Measurements from ENCODE around the gene RAVER2.
"Not testable (repeated sequence)": the region's sequence is repeated elsewhere in the genome, so short reads cannot be mapped to it uniquely, and the experiment has no call there.

RAVER2 gene

GRCh38 chr1:64769971-64770370, 25.1 kb downstream of the RAVER2 start:
- TF ChIP-seq, protein P1, sequence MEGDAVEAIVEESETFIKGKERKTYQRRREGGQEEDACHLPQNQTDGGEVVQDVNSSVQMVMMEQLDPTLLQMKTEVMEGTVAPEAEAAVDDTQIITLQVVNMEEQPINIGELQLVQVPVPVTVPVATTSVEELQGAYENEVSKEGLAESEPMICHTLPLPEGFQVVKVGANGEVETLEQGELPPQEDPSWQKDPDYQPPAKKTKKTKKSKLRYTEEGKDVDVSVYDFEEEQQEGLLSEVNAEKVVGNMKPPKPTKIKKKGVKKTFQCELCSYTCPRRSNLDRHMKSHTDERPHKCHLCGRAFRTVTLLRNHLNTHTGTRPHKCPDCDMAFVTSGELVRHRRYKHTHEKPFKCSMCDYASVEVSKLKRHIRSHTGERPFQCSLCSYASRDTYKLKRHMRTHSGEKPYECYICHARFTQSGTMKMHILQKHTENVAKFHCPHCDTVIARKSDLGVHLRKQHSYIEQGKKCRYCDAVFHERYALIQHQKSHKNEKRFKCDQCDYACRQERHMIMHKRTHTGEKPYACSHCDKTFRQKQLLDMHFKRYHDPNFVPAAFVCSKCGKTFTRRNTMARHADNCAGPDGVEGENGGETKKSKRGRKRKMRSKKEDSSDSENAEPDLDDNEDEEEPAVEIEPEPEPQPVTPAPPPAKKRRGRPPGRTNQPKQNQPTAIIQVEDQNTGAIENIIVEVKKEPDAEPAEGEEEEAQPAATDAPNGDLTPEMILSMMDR (IDR thresholded peaks at IDR 0.05; ENCODE audit: low read length, missing control alignments): no peak
- DNase-seq (ENCODE audit: low read depth): no peak
- H3K4me3 ChIP-seq (replicated peaks; ENCODE audit: low read depth, low read length): no peak overlapping the region

GRCh38 chr1:64773306-64773705, 28.4 kb downstream of the RAVER2 start:
- not testable (repeated sequence) for H3K4me3 ChIP-seq (replicated peaks; ENCODE audit: low read depth, low read length); DNase-seq (ENCODE audit: low read depth)

GRCh38 chr1:64775113-64775512, 30.2 kb downstream of the RAVER2 start:
- TF ChIP-seq, protein P1 (IDR thresholded peaks at IDR 0.05; ENCODE audit: low read length, missing control alignments): no peak
- no peak for DNase-seq (ENCODE audit: low read depth)
- H3K4me3 ChIP-seq (replicated peaks; ENCODE audit: low read depth, low read length): no peak overlapping the region

- DNase-seq (ENCODE audit: low read depth); H3K4me3 ChIP-seq (replicated peaks; ENCODE audit: low read depth, low read length): not testable (repeated sequence)
These were observed 37.2 kb downstream of the RAVER2 start for GRCh38 chr1:64782044-64782443.

DNA sequence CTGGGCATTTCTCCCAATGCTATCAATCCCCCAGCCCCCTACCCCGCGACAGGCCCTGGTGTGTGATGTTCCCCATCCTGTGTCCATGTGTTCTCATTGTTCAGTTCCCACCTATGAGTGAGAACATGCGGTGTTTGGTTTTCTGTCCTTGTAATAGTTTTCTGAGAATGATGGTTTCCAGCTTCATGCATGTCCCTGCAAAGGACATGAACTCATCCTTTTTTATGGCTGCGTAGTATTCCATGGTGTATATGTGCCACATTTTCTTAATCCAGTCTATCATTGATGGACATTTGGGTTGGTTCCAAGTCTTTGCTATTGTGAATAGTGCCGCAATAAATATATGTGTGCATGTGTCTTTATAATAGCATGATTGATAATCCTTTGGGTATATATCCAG, 38.0 kb downstream of the RAVER2 start:
- DNase-seq (ENCODE audit: low read depth); H3K4me3 ChIP-seq (replicated peaks; ENCODE audit: low read depth, low read length): not testable (repeated sequence)

DNA sequence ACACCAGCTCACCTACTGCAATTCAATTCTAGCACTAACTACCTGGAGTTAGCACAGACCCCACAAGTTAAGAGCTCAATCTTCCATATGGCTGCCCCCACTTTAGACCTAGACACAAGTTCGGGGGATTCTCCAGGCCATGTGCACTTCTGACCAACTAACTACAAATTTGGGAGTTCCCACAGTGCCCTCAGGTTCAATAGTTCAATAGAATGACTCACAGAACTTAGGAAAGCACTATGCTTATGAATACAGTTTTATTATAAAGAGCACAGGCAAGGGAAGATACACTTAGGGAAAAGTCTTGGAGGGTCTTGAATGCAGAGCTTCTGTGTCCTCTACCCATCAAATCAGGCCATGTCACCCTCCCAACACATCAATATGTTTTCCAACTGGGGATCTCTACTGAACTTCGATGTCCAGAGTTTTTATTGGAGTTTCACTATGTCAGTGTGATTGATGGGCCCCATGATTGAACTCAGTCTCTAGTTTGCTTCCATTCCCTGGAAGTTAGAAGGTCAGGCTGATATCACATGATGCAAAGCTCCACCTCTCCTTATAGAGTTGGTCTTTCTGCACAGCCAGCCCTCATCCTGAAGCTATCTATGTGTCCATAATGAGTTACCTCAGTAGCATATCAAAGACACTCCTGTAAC, 46.1 kb downstream of the RAVER2 start:
- no peak for DNase-seq (ENCODE audit: low read depth)
- no peak overlapping the region for H3K4me3 ChIP-seq (replicated peaks; ENCODE audit: low read depth, low read length)
- TF ChIP-seq, protein P1 (IDR thresholded peaks at IDR 0.05; ENCODE audit: low read length, missing control alignments): no peak

GRCh38 chr1:64798872-64799271, 54.0 kb downstream of the RAVER2 start:
- H3K4me3 ChIP-seq (replicated peaks; ENCODE audit: low read depth, low read length): no peak overlapping the region
- no peak for DNase-seq (ENCODE audit: low read depth)
- TF ChIP-seq, protein P1 (IDR thresholded peaks at IDR 0.05; ENCODE audit: low read length, missing control alignments): no peak

- TF ChIP-seq, protein P1 (IDR thresholded peaks at IDR 0.05; ENCODE audit: low read length, missing control alignments): no peak
- no peak overlapping the region for H3K4me3 ChIP-seq (replicated peaks; ENCODE audit: low read depth, low read length)
- DNase-seq (ENCODE audit: low read depth): no peak
These were observed 57.1 kb downstream of the RAVER2 start for GRCh38 chr1:64801851-64802523.
